Activated CD4-positive, CD25-positive, alpha-beta regulatory T cell treated with anti-CD3 and anti-CD28 coated beads, Interleukin-2, amount 50 U/mL, for 16 hours (primary cell): ENCODE results near the gene IDH3B.
A peak's percentile ranks its signal among the peaks of the same experiment; 100 is the strongest.
"Not testable (repeated sequence)": the region's sequence is repeated elsewhere in the genome, so short reads cannot be mapped to it uniquely, and the experiment has no call there.

ENCODE experiments used
- DNase-seq: peaks from one replicate; pipeline ENCODE4 v3.0.0-alpha.2; 2020; ENCODE audit warnings: low read depth, low spot score

Gene IDH3B

DNA sequence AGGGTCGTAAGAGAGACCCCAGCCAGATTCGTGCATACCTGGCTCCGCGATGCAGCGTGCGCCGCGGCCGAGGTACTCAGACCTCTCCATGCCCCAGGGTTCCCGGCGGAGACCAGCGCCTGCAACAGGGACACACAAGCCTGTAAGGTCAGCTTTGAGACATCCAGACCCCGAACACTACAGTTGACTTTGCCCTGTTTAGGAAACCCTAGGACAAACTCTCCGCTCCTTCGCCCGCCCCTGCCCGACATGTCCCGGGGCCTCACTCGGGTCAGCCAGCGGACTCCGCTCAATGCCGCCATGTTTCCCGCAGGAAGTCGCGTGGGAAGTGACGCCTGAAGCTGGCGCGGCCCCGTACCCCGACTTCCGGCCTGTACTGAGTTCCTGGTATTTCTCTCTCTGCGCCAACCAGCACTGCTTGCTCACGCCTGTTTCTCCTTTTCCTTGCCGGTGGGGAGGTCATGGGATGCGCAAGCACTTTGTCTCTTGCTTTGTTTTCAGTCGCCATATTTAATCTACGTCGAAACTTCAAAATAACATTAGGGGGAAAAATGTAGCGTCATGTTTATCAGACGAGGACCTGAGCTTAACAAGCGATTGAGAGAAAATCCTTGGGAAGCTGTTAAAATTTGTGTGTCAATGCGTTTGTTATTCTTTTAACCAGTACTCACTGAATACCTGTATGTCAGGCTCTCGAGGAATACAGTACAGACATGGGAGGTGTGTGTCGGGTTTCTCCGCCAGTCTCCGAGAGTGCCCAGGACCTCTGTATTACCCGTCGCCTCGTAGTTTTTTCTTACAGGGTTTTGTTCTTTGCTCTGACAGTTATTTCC is at the start of gene IDH3B:
TSS of gene IDH3B (minus strand) at position 330 of the 833 bp plus-strand sequence. CDS start at position 302, 28 bp downstream.
- DNase-seq = peak; percentile 89

DNA sequence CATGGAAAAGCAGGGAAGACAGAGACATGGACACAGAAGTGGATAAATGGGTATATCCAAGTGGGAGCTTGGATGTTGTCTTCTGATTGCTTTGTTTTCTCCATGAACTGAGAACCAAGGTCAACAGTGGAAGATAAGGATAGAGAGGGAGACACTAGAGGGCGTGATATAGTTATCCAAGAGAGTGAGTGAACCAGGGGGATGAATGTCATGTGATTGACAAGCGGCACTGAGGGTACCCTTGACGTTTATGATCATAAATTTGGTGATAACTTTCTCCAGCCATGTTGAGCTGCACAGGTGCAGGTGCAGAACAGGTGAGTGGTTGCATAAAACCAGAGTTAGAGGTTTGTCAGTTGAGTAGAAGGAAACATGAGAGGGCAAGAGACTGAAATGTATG is 49.3 kb upstream of the IDH3B start:
- DNase-seq = no peak

DNA sequence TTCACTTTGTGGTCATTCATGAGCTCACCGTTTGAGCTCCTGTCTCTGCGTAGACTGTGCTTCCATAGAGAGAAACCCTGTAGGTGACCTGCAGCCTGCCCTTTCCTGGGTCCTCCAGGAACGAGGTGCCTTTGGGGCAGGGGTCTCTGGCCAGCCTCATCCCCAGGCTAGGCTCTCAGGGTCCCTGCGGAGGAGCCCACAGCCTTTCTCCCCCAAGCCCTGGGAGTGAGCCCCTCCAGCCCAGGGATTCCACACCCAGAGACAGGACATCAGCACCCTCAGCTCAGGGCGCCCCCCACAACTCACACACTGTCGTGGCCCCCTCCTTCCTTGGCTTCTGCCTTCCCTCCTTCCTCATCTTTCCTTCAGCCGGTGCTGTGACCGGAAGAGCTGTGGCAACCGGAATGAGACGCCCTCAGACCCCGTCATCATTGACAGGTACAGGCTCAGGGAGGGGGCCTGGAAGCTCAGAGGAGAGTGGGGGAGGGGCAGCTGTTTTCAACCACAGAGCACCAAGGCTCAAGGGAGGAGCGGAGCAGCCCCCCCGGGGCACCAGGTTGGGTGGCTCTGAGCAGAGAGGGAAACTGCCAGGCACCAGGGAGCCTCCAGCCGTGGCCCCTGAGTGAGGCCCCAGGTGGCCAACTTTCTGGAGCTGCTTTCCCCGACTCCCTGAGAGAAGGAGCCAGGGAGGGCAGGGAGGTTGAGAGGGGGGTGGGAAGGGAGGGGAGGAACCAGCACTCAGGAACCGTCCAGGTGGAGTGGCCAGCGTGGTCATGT is 45.4 kb upstream of the IDH3B start:
- no peak for DNase-seq

DNA sequence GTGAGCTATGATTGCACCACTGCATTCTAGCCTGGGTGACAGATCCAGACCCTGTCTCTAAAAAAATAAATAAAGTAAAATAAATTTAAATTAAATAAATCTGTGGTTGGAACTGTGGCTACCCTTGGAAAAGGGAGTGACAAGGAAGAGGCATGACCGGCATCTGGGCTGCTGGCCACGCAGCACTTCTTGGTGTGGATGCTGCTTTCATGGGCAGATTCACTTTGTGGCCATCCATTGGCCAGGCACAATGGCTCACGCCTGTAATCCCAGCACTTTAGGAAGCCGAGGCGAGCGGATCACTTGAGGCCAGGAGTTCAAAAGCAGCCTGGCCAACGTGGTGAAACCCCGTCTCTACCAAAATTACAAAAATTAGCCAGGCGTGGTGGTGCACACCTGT is 44.6 kb upstream of the IDH3B start:
- no peak for DNase-seq

DNA sequence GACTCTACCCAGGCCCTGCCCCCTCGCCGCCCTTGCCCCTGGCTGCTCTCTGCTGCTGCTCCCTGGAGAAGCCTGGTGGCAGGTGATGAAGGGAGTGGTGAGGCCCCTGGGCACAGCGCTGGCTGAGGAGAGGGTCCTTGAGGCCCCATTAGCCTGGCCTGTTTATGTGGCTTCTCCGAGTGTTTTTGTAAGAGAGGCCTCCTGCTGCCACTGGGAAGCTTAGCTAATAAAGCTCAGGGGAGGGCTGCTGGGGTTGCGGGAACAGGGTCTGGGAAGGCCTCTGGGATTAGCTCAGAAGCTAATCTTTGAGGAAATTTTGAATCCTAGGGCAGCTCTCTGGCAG is 44.0 kb upstream of the IDH3B start:
- DNase-seq = no peak

DNA sequence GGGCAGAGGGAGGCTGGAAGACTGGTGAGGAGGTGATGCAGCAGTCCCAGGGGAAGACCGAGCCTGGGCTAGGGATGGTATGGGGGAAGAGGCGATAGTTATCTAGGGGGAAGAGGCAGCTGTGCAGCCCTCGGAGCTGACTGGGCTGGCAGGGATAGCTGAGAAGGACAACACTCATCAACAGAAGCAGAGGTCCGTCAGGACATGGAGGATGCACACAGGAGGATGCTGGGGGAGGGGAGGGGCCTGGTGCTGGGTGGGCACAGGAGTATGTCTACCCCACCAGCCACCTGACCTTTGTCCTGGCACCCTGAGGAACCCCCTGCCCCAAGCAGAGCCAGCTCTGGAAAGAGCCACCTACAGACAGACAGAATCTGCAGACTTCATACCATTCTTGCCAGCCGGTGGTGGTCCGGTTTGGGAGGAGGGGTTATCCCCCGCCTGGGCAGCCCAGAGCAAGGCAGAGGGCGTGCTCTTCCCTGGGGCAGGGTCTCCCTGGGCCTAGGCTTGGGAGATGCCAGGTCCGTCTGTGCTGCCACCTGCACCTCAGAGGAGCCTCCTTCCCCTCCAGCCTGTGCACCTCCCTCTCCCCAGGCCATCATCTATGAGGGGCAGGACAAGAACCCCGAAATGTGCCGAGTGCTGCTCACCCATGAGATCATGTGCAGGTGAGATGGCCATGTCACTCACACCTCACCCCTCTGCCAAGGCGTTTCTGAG is 43.5 kb upstream of the IDH3B start:
- no peak for DNase-seq

DNA sequence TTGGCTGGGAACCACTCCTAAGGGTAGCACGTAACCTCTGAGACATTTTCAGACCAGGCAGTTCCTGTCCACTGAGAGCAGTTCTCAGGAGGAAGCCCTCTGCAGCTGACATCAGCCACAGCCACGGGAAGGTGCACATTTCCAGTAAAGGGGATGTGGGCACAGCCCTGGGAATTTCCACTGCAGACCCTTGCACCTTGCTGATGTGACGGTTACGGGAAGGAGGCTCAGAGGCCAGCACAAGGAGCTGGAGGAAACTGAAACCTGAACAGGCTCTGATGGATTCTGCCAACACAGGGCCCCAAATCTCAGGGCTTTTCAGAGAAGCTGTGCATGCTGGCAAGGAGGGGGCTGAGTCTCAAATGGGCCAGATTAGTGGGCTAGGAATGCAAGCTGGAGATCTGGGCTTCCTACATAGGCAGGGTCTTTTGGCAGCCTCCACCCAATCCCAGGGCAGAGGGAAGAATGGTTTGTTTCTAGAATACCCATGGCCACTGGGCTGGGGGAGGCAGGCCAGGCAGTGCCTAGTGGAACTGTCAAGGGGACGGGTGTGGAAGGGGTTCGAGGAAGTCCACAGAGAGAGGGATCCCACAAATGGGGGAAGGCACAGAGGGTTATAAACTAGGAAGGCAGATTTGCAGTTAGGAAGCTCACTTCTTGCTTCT is 42.8 kb upstream of the IDH3B start:
- DNase-seq = no peak

DNA sequence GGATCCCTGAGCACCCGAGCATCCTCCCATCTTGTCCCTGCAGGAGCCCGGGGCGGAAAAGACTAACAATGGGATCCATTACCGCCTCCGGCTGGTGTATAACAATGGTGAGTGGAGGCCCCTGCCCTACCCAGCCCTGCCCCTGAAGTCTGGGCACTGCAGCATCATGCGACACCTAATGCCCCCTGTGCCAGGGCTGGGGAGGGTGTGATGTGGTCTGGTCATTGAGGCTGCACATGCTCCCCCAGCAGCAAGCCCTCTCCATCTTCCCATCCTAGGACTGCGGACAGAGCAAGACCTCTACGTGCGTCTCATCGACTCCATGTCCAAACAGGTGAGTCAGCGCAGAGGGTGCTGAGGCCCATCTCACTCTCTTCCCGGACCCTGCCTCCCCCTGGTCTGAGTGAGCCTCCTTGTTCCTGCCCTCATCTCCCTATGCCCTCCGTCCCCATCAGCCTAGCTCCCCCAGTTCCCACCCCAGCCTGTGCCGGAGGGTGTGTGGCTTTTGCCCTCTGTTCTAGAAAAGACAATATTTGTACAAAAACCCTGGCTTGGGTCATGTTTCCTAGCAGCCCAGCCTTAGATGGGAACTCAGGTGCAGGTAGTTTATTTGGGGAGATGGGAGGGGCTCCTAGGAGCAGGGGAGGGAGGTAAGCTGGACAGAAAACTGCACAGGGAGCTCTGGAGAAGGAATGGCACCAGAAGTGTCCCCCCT is 42.1 kb upstream of the IDH3B start:
- DNase-seq = no peak

DNA sequence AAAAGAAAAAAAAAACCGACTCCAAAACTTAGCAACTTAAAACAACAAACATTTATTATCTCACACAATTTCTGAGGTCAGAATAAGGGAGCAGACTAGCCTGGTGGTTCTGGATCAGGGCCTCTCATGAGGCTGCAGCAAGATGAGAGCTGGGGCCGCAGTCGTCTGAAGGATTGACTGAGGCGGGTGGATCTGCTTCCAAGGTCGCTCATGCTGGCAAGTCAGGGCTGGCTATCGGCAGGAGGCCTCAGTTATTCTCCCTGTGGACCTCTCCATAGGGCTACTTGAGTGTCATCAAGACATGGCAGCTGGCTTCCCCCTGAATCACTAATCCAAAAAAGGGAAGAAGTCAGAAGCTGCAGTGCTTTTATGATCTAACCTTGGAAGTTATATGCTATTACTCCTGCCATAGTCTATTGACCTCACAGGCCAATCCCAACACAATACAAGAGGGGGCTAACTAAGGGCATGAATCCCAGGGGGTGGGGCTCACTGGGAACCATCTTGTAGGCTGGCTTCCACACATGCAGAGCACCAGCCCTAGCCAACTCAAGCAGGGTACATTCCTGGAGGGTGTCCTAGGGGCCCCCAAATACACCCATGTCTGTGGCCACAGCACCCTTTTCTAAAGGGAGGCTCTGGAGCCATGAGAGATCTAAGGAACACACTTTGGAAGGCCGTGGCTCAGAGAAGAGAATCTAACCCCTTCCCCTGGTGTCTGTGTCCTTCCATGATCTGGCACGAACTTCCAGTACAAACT is 39.9 kb upstream of the IDH3B start:
- DNase-seq = no peak

DNA sequence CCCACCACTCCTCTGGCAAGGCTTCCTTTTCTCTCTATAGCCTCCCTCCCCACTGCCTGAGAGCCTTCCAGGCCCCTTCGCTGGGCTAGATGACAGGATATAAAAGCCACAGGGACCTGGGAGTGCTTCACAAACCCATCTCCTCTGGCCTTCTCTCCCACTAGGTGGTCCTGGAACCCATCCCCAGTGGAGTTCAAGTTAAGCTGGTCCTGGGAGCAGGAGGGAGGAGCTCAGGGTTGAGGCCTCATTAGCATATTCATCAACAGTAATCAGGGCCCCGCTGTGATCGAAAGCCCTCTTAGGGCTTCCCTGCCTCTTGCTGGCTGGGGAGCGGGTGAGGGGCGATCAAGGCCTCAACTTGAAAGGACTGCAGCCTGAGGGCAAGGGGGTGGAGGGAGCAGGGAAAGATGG is 37.7 kb upstream of the IDH3B start:
- DNase-seq = no peak

DNA sequence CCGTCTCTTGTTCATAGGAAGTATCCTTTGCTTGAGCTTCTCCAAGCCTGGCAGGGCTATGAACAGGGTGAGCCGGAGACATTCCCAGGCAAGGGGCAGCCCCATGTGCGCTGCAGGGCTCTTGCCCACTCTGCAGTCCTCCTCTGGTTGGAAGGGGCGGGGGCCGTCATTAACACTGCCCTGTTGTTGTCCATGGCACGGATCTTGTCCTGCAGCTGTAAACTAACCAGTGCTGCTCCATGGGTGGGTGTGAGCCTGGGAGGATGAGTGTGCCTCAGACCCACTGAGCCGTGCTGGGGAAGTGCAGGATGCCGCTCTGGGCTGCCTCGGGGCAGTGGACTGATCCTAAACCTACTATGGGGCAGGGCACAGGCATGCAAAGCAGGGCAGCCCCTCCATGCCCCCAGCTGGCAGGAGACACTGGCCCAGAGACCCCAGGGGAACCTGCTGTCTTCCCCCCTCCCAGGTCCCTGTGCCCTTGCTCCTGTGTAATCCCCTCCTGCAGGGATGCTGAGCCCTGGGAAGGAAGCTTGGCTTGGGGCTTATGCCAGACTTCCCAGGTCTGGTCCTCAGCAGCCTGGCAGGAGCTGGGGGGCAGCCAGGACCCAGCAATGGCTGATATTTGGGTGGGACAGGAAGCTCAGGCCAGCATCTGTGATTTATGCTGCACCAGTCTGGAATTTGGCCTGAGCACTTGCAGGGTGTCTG is 37.1 kb upstream of the IDH3B start:
- DNase-seq = no peak

DNA sequence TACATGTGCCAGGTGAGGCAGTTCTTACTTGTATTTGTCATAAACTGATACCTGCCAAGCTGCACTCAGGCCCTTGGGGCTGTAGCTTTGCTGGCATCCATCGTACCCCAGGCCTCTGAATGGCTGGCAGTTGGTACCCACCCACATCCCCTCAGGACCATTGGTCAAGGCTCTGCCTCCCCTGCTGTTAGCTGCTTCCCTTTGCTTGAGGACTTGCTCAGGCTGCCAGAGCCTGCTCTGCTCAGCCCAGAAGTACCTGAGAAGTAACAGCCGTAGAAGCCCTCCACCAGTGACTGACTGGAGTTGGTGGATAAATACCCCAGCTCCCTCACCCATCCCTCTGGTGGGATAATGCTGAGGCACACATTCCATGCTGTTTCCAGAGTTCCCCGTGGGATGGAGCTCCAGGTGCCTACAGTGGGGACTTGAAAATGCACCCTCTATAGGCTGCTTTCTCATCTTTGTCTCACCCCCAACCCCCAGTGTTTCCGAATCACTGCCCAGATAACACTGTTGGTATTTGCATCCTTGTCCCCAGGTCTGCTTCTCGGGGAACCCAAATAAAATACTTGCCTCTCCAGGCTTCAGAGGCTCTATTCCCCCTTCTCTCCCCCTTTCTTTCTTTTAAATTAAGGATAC is 35.9 kb upstream of the IDH3B start:
- DNase-seq = no peak

DNA sequence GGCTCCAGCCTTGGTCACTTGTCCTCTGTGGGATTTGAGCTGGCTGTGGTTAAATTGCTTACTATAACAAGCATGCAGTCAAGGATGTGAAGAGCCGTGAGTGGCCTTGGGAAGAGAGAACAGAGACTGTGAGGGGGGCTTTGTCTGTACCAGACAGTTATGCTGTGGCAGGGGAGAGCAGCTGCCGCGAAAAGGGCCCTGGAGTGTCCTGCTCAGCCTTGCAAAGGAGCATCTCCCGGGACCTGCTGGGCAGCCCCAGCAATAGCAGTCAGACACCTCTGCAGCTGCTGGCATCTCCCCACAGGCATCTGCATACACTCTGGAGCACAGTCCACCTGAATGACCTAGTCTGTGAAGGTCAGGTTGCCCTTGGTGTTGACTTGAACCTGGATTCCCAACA is 34.9 kb upstream of the IDH3B start:
- no peak for DNase-seq

DNA sequence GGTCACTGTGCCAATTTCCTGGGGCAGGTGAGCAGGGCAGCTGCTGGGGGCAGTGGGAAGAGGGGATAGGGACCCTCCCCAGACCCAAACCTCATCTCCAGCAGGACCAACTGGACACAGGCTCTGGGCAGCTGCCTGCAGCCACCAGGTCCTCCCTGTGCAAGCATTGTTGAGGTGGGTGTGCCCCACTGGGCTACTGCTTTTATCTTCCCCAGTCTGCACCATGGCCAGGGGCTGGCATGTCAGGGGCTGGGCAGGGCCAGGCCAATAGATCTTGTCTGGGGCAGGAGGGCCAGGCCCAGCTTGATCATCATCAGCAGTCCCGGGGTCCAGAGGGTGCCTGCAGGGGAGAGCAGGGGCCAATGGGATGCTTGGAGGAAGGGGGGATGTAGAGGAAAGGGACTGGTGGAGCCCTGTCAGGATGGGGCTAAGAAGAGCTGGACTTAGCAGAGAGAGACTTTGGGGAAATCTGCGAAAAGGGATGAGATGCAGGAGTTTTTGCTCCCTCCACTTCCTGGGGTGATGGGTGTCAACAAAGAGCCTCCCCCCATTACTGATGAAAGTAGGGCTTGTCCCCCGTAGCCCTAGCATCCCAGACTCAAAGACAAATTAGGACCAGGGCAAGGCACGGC is 34.3 kb upstream of the IDH3B start:
- no peak for DNase-seq

DNA sequence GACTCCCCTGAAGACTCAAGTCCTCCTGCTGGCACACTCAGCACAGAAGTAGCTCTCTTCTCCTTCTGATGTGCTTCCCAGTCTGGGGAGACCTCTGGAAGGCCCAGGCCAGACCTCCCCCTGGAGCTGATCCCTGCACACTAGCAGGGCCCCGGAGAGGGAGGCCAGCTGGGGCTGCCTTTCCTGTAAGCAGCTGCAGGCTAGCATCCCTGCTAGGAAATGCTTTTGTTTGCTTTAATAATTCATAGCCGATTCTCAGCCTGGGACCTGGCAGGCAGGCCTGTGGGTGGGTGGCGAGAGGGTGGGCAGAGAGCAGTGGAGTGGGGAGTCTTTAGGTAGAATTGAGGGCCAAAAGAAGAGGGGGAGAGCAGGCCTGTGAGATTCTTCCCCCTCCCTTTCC is 33.8 kb upstream of the IDH3B start:
- no peak for DNase-seq

DNA sequence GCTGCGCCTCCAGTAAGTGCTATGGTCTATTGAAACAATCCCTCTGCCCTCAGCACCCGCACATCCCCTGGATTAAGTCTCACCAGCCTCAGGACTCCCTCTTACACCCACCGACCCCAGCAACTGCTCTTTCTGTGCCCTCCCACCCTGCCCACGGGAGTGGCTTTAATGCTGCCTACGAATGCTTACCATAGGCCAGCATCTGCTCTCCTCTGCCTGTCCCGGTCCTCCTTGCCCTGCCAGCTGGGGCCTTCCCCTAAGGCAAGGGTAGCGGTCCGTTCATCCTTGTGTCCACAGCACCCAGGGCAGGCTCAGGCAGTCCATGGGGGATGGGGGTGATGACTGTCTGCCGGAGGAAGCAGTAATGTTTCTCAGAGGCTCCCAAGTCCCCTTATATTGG is 32.6 kb upstream of the IDH3B start:
- DNase-seq = no peak

DNA sequence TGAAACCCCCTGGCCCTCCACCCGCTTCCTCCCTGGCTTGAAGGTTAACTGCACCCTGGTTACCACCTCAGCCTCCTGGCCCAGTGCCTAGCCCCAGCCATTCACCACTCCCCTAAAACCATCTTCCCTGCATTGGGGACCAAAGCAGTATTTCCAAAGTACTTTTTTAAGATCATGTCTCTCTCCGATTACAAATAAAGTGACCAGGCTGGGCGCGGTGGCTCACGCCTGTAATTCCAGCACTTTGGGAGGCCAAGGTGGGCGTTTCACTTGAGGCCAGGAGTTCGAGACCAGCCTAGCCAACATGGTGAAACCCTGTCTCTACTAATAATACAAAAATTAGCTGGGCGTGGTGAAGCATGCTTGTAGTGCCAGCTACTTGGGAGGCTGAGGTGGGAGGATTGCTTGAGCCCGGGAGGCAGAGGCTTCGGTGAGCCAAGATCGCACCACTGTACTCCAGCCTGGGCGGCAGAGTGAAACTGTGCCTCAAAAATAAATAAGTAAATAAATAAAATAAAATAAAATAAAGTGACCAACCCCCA is 32.0 kb upstream of the IDH3B start:
- not testable (repeated sequence) for DNase-seq

DNA sequence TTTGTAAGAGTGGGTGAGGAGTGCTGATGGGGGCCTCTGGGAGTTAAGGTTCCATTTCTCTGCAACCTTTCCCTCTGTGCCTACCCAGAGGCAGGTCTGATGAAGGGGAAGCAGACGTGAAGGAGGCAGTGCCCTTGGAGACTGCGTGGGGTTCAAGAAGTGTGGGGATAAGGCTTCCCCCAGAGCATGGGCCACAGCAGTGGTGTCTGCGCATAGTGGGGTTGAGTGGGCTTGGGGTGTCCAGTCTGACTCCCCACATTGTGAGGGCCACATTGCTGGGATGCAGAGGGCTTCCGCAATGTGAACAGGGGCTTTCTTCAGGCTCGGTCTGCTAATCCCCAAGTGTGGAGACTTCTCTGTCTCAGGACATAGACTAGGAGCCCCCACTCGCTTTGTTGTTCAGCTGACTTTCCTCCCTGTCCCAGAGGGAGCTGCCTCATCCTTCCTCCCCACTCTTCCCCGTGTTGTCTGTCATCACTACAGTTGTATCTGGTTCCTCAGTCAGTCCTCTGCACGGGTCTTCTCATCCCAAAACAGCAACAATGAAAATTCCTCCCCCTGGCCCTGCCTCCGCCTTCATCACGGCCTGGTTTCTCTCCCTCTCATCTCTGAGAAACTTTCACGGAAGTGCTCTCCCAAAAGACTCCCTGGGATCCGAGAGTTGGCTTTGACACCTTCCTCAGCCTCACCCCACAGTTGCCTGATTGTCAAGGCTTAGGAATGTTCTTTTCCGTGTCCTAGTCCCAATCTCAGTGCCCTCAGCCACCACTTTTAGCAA is 31.4 kb upstream of the IDH3B start:
- DNase-seq = no peak
